ENCODE results near the gene TSSK1B.
A peak's percentile ranks its signal among the peaks of the same experiment; 100 is the strongest.
"Not testable (repeated sequence)": the region's sequence is repeated elsewhere in the genome, so short reads cannot be mapped to it uniquely, and the experiment has no call there.

Gene TSSK1B, protein sequence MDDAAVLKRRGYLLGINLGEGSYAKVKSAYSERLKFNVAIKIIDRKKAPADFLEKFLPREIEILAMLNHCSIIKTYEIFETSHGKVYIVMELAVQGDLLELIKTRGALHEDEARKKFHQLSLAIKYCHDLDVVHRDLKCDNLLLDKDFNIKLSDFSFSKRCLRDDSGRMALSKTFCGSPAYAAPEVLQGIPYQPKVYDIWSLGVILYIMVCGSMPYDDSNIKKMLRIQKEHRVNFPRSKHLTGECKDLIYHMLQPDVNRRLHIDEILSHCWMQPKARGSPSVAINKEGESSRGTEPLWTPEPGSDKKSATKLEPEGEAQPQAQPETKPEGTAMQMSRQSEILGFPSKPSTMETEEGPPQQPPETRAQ

GRCh38 chr5:113434889-113435288, at the start of gene TSSK1B:
TSS of gene TSSK1B (minus strand) at chr5:113434989. CDS start at chr5:113434839, 150 bp downstream.
- no peak for DNase-seq

- no peak for DNase-seq
These were observed 45.5 kb upstream of the TSSK1B start for GRCh38 chr5:113480243-113480642.

- no peak for DNase-seq
These were observed 43.9 kb upstream of the TSSK1B start for GRCh38 chr5:113478691-113479090.

DNA sequence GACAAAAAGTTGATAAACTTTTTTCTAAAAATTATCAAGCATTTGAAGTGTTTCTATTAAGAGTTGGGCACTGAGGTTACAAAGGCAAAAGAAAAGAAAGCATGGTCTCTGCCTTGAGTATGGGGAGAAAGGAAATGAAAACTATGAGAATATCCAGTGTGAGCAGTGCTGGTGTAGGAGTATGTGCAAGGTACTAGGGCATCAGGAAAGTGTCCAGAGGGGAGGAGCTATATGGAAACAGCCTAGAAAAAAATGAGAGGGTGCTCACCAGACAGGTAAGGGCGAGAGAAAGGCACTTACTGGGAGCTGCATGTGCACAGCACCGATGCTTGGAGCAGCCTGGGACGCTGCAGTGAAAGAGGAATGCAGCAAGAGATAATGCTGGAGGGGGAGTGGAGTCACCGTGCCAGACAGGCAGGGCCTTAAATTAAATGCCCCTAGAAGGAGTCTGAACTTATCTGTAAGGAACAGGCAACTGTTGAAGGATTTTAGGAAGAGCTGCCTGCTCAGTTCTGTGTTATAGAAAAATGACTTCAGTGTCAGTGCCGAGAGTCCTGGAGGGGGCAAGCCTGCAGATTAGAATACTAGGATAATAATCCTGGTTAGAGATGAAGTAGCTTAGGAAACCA, 39.4 kb upstream of the TSSK1B start:
- no peak for DNase-seq

- no peak for DNase-seq
These were observed 28.2 kb upstream of the TSSK1B start for GRCh38 chr5:113463032-113463431.

GRCh38 chr5:113457106-113457505, 22.3 kb upstream of the TSSK1B start:
- not testable (repeated sequence) for DNase-seq

GRCh38 chr5:113452941-113453340, 18.2 kb upstream of the TSSK1B start:
- no peak for DNase-seq

DNA sequence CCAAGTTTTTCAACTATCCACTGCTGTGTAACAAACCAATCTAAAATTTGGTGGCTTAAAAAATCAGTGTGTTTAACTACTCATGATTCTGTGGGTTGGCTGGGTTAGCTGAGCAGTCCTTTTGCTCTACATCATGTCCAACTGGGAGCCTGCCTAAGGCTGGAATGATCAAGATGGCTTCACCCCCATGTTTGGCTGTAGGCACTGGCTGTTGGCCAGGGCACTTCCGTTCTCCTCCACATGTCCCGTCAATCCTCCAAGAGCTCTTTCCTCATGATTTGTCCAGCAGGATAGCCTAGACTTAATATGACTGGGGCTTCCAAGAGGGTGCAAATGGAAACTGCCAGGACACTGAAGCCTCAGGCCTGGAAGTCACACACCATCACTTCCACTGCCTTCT, 17.0 kb upstream of the TSSK1B start:
- no peak for DNase-seq

GRCh38 chr5:113450929-113451328, 16.1 kb upstream of the TSSK1B start:
- no peak for DNase-seq

DNA sequence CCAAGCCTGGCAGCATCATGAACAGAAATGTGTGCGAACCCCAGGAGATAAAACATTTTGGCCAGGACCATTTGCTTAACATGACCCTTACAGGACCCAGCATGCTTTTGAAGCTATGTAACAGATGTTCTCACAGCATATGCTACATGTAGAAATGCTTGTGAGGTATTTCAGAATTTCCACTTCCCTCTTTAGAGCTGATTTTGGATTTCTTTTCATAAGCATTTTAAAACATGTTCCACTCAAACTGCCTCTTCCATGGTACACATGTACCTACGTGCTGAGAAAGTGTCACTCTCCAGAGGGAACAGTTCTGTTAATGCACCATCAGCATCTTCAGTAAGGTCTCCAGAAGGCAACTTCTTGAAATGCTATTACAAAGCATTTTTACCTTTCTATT, 15.7 kb upstream of the TSSK1B start:
- no peak for DNase-seq

DNA sequence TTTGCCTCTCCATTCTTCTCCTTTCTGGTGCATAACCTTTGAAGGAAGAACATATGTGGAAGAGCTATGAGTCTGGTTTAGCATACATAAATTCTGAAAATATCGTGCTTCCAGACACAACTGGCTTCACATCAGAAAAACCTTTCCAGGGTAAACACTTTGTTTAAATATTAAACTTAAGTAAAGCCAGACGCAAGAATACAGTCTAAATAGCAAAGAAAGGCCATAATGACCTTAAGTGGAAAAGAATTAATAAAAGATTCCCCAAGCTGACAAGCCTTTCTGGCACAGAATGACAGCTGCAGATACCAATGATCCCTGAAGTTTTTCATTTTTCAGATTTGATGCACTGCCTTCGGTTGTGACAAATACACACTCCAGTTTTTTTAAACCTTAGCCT, 13.5 kb upstream of the TSSK1B start:
- no peak for DNase-seq

DNA sequence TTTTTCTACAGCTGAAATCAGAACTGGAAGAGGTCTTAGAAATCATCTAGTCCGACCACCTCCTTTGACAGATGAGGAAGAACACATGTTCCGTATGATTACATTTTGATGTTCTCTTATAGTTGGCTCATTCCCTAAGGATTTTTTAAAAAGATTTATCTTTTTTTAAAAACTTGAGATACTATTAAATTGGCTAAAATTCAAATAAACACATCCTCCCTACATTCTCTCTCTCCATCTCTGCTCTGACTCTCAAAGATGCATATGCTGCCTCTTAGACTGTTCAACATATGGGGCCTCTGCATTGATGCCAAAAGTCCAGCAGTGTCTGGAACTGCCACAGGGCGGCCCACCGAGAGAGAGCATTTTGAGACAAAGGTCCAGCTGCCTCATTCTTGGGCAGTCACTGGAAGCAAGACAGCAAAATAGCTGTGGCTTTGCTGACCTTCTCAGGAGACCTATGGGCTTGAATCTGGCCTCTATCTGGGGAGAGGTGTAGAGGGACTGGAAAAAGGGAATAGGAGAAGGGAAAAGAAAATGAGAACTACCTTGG, 12.8 kb upstream of the TSSK1B start:
- no peak for DNase-seq

- no peak for DNase-seq
These were observed 11.7 kb upstream of the TSSK1B start for GRCh38 chr5:113446358-113446927.

GRCh38 chr5:113437111-113437510, 2.3 kb upstream of the TSSK1B start:
- no peak for DNase-seq

DNA sequence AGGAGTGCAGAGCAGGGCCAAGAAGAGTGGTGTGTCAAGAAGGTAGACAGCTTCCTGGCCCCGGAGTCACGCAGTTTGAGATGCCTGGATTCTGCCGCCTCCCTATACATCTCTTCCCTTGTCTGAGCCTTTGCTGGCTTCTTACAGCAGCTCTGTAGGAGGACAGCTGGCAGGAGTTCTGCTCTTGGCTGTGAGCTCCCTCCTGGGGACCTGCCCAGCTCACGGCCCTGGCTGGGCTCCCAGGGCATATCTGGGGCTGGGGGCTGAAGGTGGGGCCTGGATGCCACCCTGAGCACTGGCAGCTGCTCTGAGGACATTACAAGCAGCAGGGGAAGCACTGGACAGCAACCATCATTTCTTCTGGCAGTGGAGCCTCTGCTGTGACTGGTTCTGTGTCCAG, 786 bp upstream of the TSSK1B start:
- peak; percentile 33 for DNase-seq

DNA sequence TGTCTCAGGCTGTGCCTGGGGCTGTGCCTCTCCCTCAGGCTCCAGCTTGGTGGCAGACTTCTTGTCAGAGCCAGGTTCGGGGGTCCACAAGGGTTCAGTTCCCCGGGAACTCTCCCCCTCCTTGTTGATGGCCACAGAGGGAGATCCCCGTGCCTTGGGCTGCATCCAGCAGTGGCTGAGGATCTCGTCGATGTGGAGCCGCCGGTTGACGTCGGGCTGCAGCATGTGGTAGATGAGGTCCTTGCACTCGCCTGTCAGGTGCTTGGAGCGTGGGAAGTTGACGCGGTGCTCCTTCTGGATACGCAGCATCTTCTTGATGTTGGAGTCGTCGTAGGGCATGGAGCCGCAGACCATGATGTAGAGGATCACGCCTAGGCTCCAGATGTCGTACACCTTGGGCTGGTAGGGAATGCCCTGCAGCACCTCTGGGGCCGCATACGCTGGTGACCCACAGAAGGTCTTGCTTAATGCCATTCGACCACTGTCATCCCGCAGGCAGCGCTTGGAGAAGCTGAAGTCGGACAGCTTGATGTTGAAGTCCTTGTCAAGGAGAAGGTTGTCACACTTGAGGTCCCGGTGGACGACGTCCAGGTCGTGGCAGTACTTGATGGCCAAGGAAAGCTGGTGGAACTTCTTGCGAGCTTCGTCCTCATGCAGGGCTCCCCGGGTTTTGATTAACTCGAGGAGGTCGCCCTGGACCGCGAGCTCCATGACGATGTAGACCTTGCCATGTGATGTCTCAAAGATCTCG, 752 bp downstream of the TSSK1B start:
- DNase-seq, result no peak

GRCh38 chr5:113433071-113433470, 1.7 kb downstream of the TSSK1B start:
- no peak for DNase-seq

DNA sequence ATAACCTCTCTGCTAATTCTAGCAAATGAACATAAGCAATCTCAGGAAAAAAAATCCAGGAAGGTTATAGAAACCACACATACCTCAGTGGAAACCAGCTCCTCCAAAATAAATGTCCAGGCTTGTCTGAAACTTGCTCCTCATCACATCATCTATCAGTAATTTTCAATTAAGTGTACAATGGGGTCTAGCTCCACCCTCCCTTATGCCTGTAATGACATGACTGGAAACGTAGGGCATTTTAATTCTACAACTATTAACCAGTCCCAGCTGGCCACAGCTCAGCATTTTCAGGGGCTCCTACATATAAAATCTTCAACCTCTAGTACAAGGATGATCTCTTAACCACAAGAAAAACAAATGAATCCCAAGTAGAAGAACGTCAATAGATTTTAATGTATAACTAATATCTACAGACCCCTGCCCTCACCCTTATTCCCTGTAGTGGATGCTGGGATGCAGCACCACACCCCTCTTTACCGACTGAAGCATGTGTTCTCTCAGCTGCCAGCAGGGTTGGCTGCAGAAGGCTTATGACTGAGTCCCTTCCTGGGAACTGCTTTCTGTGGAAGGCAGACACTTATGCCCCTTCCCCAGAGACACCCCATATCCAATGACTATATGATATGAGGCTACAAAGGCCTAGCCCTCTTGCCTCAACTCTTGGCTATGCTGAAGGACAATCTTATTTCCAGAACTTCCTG, 6.8 kb downstream of the TSSK1B start:
- DNase-seq, result no peak

DNA sequence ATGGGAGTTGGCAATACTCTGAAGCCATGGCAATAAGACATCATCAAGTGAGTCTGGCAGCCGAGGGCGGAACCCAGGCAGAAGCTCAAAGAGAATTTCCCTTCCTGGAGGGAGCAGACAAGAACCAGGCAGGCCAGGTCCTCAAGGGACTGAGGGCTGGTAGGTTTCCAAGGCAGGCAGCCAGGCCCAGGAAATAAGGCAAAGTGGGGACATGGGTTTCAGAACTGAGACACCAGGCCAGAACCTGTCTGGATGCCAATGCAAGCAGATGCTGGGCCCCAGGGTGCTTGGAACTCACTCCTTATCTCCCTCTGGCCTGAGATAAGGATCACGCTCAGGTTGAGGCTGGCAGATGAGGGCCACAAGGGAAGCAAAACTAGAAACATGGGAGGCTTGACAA, 8.9 kb downstream of the TSSK1B start:
- no peak for DNase-seq

- DNase-seq, result no peak
These were observed 13.1 kb downstream of the TSSK1B start for GRCh38 chr5:113421693-113422092.

DNA sequence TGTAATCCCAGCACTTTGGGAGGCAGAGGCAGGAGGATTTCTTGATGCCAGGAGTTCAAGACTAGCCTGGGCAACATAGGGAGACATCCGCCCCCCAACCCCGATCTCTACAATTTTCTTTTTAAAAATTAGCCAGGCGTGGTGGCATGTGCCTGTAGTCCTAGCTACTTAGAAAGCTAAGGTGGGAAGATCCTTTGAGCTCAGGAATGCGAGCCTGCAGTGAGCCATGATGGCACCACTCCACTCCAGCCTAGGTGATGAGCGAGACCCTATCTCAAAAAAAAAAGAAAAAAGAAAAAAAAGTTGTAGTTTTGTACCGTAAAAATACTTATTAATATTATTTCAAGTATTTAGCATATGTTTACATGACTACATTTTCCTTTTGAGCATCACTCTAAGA, 29.3 kb downstream of the TSSK1B start:
- no peak for DNase-seq

GRCh38 chr5:113404269-113404668, 30.5 kb downstream of the TSSK1B start:
- no peak for DNase-seq

DNA sequence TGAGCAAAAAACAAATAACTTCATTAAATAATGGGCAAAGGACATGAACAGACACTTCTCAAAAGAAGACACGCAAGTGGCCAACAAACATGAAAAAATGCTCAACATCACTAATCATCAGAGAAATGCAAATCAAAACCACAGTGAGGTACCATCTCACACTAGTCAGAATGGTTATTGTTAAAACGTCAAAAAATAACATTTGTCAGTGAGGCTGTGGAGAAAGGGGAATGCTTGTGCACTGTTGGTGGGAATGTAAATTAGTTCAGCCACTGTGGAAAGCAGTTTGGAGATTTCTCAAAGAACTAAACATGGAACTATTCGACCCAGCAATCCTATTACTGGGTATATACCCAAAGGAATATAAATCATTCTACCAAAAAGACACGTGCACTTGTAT, 36.8 kb downstream of the TSSK1B start:
- not testable (repeated sequence) for DNase-seq
